ENCODE data around the gene ROMO1. TPM values are rescaled to one million over a fixed set of nuclear protein-coding genes. Genes with fewer than 3 reads are reported as not detected.
"Not testable (repeated sequence)": the region's sequence is repeated elsewhere in the genome, so short reads cannot be mapped to it uniquely, and the experiment has no call there.

ROMO1 gene
- total RNA-seq, 1 experiment from 2014 or later = 280 TPM

DNA sequence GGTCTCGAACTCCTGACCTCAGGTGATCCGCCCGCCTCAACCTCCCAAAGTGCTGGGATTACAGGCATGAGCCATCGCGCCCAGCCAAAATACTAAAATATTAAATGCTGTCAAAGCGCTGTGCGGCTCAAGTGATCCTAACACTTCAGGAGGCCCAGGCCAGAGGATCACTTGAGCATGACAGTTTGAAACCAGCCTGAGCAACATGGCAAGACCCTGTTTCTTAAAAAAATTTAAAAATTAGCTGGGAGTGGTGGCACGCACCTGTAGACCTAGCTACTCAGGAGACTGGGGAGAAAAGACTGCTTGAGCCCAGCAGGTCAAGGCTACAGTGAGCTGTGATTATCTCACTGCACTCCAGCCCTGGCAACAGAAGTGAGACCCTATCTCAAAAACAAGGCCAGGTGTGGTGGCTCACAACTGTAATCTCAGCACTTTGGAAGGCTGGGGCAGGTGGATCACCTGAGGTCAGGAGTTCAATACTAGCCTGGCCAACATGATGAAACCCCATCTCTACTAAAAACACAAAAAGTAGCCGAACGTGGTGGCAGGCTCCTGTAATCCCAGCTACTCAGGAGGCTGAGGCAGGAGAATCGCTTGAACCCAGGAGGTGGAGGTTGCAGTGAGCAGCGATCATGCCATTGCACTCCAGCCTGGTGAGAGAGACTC is 24.6 kb downstream of the ROMO1 start:
- DNase-seq (ENCODE audit: low read depth); in situ Hi-C loops (cut with HindIII; ENCODE audit: low pct_unique_long_range_greater_than_20kb, low sequenced_read_pairs): not testable (repeated sequence)

DNA sequence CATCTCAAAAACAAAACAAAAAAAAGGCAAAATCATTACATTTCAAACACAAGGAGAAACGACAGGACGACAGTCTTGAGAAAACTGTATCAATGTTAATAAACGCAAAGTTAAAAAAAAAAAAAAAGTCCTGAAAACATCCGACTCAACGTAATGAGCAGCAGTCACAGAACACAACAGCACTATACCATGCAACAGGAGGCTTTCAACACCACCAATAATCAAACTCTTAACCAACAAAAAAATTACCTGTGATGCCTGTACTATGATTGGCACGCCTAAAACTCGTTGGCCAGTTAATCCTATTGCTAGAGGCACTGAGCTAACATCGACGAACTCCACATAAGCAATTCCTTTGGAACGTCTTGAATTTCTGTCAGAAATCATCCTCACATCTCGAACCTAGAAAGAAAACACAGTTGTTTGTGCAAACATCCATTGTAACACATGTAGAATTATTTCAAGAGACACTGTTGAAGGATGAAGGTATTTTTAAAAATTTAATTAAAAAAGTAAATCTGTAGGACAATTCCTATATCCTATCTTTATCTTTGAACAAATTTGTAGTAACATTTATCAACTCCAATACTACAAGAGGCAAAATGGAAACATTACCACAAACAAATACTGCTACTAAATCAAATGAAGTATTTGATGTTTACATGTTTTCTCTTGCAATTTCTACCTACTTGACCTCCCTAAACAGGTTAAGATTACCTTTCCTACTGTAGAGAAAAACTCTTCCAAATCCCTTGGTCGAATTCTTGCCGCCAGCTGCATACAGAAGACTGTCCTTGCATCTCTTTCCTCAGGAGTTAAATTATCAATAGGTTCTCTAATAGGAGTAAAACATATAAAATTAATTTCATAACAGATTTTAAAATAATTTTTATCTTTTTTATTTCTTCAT is 25.4 kb downstream of the ROMO1 start:
- in situ Hi-C loops (cut with HindIII; ENCODE audit: low pct_unique_long_range_greater_than_20kb, low sequenced_read_pairs) = no loop called here

DNA sequence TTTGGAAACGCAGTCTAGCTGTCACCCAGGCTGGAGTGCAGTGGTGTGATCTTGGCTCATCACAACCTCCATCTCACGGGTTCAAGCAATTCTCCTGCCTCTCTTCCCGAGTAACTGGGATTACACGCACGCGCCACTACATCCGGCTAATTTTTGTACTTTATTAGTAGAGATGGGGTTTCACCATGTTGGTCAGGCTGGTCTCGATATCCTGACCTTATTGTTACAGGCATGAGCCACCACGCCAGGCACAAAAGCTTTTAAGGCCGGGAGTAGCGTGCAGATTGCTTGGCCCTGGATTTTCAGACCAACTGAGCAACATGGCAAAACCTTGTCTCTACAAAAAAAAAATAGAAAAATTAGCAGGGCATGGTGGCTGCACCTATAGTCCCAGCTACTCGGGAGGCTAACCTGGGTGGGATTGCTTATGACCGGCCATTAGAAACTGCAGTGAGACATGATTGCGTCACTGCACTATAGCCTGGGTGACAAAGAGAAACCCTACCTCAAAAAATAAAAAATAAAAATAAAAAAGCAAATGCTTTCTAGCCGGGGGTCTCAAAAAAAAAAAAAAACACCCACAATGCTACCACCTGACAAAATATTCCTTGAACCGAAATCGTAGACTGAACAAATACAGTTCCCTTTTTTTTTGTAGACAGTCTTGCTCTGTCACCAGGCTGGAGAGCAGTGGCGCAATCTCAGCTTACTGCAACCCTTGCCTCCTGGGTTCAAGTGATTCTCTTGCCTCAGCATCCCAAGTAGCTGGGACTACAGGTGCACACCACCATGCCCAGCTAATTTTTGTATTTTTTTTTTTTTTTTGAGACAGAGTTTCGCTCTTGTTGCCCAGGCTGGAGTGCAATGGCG is 27.9 kb downstream of the ROMO1 start:
- no peak for DNase-seq (ENCODE audit: low read depth)
- in situ Hi-C loops (cut with HindIII; ENCODE audit: low pct_unique_long_range_greater_than_20kb, low sequenced_read_pairs) = no loop called here

More for the DNA sequence above, 25.4 kb downstream of the ROMO1 start:
- no peak for DNase-seq (ENCODE audit: low read depth)

DNA sequence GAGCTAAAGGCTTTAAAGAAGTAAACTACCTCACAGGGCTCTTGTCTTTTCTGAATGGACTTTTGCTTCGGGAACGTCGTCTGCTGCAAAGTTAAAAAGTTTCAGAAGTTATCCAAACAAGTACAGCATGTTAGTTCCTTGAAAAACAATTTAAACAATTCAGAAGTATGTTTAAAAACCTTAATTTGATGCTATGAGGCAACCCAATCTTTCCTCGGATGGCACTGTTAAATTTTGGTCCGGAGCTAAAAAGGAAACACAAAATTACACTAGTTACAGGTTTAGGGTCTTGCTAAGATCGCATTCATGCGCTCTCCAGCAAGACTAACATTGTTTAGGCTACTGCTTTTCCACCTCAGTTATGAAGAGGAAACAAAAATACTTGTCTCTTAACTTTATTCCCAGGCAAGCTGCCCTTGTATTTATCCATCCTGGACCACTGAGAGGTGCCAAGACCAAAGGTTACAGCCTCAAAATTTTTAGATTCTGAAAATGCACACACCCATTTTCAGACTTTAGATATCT is 30.1 kb downstream of the ROMO1 start:
- DNase-seq (ENCODE audit: low read depth) = no peak
- in situ Hi-C loops (cut with HindIII; ENCODE audit: low pct_unique_long_range_greater_than_20kb, low sequenced_read_pairs) = no loop called here

- in situ Hi-C loops (cut with HindIII; ENCODE audit: low pct_unique_long_range_greater_than_20kb, low sequenced_read_pairs) = no loop called here
- DNase-seq (ENCODE audit: low read depth) = no peak
Measured at GRCh38 chr20:35729836-35730582, 30.8 kb downstream of the ROMO1 start.

DNA sequence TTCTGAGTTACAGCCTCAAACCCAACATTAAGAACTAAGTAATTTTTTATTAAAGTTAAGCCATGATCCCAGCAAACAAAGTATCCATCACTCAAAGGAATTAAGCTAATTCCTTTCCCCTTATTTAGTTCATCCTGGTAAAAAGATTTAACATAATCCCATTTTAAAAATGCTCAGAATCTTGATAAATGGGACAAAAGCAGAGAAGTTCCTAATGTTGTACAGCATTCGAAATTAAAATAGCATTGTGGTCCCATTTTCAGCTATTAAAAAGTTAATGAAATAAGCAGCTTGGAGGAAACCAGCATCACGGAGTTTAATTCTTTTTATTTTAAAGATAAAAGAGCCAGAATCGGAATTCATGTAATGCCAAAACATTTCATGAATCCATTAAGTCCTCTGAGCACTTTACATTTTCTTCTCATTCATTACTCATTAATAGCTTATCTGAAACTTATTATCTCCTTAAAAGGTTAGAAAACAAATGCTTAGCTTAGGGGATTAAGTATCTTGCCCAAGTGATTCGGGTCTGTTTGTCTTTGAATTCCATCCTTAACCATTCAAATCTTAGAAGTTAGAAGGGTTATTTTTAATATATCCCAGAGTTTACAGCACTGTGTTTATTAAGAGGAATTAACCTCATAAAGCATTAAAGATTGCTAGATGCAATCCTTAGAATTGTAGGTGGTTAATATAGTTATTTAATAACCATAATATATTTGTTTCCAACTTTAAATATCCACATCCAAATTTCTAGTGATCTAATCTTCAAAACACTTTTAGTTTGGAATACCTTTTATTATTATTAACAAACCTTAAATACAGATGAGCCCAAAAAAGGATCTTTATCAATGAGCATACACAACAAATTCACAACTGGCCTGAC is 31.6 kb downstream of the ROMO1 start:
- DNase-seq (ENCODE audit: low read depth) = no peak
- in situ Hi-C loops (cut with HindIII; ENCODE audit: low pct_unique_long_range_greater_than_20kb, low sequenced_read_pairs) = no loop called here

DNA sequence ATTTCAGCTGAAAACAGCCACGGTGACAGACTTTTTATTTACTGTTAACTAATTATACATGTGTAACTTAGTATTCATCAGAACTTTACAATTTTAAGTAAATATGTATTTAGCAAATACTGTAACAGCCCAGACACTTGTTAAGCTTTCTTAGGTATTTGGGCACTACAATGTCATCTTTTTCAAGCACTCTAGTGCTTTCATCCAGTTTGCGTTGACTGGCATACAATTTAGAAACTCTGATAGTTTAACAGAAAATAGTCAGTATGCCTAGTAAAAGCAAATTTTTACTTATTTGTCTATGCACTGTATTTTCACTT is 32.2 kb downstream of the ROMO1 start:
- no peak for DNase-seq (ENCODE audit: low read depth)
- in situ Hi-C loops (cut with HindIII; ENCODE audit: low pct_unique_long_range_greater_than_20kb, low sequenced_read_pairs) = no loop called here

- no peak for DNase-seq (ENCODE audit: low read depth)
- in situ Hi-C loops (cut with HindIII; ENCODE audit: low pct_unique_long_range_greater_than_20kb, low sequenced_read_pairs) = no loop called here
Measured at GRCh38 chr20:35731862-35732643, 32.8 kb downstream of the ROMO1 start.

GRCh38 chr20:35732644-35732982 is 33.4 kb downstream of the ROMO1 start:
- in situ Hi-C loops (cut with HindIII; ENCODE audit: low pct_unique_long_range_greater_than_20kb, low sequenced_read_pairs) = no loop called here
- no peak for DNase-seq (ENCODE audit: low read depth)

- no peak for DNase-seq (ENCODE audit: low read depth)
- in situ Hi-C loops (cut with HindIII; ENCODE audit: low pct_unique_long_range_greater_than_20kb, low sequenced_read_pairs) = no loop called here
Measured at GRCh38 chr20:35734374-35734773, 35.2 kb downstream of the ROMO1 start.

DNA sequence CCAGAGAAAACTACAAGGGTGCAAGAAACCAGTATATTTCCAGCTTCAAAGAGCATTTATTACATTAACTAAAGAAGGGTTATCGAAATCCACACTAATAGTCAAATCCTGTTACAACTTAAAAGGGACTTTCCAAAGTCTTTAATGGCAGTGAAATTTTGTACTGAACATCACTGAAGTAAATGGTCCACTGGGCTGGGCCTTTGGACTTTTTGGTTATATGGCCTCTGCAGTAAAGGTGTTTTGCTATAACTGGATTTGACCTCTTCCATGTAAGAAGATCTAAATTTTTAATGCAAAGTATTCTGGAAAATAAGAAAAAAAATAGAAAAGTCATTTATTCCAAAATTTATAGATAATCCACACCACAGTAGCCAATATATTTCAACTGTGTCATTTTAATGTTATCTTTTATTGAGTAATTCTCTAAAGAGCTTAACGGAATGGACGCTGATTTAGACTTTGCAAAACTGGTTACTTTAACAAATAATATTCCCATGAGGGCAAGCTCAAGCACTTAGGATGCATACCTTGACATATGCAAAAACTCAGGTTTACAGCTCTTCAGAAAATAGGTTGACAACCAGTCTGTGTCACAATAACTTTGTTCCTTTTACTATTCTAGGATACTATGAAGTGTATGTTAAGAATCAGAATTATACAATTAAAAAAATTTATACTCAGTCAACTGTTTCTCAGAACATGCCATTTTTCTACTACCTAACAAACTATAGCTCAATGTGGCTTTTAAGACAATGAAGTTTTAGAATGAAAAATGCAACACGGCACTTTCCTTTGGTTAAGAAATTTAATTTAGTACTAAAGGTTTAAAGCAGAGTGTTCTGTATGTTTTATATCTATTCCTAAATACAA is 35.8 kb downstream of the ROMO1 start:
- no peak for DNase-seq (ENCODE audit: low read depth)
- in situ Hi-C loops (cut with HindIII; ENCODE audit: low pct_unique_long_range_greater_than_20kb, low sequenced_read_pairs) = no loop called here

DNA sequence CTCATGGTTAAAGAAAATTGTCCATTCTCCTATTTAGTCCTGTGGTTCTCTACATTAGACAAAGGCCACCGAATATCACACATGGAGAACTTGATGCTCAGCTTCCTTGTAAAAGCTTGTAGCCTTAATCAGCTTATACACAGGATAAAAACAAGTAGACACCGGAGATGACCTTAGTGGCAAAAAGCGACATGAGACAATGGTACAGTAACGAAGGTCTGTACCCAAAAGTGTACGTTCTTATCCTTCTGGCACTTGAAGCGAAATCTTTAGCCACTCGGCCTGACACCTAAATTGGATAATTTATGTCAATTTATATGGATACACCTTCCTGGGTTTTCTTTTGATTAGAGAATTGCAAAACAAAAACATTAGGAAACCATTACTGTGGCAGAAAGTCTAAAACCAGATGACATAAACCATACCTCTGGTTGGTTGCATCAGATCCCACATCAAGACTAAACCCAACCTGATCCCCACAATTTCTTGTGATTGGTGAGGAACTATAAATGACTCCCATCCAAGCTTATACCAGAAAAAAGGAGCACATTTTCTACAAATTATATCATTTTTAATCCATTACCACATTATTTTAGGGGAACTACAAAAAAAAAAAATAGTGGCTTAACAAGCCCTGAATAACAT is 36.7 kb downstream of the ROMO1 start:
- no peak for DNase-seq (ENCODE audit: low read depth)
- in situ Hi-C loops (cut with HindIII; ENCODE audit: low pct_unique_long_range_greater_than_20kb, low sequenced_read_pairs) = no loop called here

DNA sequence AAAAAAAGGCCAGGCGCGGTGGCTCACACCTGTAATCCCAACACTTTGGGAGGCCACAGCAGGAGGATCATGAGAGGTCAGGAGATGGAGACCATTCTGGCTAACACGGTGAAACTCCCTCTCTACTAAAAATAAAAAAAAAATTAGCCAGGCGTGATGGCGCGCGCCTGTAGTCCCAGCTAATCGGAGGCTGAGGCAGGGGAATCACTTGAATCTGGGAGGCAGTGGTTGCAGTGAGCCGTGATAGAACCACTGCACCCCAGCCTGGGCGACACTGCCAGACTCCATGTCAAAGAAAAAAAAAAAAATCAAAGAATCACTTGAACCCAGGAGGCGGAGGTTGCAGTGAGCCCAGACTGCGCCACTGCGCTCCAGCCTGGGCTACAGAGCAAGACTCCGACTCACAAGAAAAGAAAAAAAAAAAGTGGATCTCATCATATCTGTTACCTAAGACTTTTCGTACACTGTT is 38.7 kb downstream of the ROMO1 start:
- DNase-seq (ENCODE audit: low read depth) = no peak
- in situ Hi-C loops (cut with HindIII; ENCODE audit: low pct_unique_long_range_greater_than_20kb, low sequenced_read_pairs) = no loop called here

DNA sequence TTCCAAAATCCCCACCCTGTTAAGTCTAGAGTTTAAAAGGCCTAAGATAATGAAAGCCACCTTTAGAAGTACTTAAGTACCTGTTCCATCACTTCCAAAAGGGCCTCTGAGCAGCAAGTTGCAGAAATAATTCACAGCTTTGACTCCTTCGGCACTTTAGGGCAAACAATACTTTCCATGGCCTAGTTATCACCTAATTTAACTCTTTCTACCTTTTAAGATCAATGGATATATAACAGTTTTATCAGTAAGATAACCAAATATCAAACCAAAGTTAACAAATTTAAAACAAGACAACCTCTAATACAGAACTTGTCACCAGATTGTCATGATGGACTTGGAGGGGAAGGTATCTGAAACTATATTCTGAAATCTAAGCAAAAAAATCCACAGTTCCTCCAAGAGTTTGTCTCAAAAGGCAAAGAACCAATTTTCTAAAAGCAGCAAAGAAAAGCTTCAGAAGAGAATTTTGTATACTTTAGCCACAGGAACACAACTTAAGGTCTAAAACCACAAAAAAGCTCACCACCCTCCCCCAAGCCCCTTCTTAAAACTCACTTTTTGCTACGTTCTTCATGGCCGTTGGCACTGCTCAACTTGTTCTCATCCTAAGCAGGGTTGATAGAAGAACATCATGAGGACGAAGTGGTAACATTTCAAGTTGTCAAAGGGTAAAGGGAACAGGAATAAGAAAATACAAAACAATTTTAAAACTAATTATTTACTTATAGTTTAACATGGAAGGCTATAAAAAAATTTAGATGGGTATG is 39.4 kb downstream of the ROMO1 start:
- in situ Hi-C loops (cut with HindIII; ENCODE audit: low pct_unique_long_range_greater_than_20kb, low sequenced_read_pairs) = no loop called here

More for the DNA sequence above, 39.4 kb downstream of the ROMO1 start:
- DNase-seq (ENCODE audit: low read depth) = no peak

Data from Caki2 (cell line).